RPMI7951 (cell line): ENCODE results near the gene POU6F2. TPM values are rescaled to one million over a fixed set of nuclear protein-coding genes. Genes with fewer than 3 reads are reported as not detected.
A peak's percentile ranks its signal among the peaks of the same experiment; 100 is the strongest.

ENCODE experiments used
- DNase-seq: peaks from one replicate; pipeline ENCODE4 v3.0.0-alpha.2; 2012; ENCODE audit warnings: low read depth
- total RNA-seq: library from RNA; depleted of rRNA; stranded (reverse); fragments of >200 nt; shearing (Covaris generic); gene quantifications from 2 replicates; pipeline ENCODE4 v1.2.3, GENCODE V29; 2014

The POU6F2 gene
- total RNA-seq, 1 experiment from 2014 or later: not detected

DNA sequence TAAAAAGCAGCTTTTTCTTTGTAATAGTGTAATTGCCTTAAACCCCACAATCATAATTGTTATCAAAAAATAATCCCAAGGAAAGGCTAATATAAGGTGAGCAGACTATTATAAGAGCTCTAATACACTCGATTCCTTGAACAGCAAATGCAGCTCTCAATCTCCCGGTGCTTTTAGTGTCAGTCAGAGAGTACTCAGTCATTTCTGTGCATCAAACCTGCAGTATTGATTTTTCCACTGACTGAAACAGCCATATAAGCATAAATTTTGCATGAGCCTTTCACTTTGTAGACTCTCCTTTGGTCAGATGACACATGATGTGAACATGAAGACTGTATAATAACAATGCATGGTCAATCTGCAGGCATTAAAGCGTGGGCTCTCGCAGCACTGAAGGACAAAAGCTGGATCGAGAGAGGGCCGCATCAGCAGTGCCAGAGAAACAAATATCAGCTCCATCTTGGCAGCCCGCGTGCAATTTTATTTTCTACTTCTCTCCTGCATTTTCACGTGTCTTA lies 272.0 kb downstream of the POU6F2 start:
- no peak for DNase-seq

GRCh38 chr7:39252916-39253315 lies 275.2 kb downstream of the POU6F2 start:
- no peak for DNase-seq

GRCh38 chr7:39259391-39260003 lies 281.8 kb downstream of the POU6F2 start:
- no peak for DNase-seq

- no peak for DNase-seq
Measured at GRCh38 chr7:39260279-39260844, 282.7 kb downstream of the POU6F2 start.

GRCh38 chr7:39261771-39262170 lies 284.1 kb downstream of the POU6F2 start:
- DNase-seq: no peak

GRCh38 chr7:39265641-39266591 lies 288.2 kb downstream of the POU6F2 start:
- DNase-seq: no peak

DNA sequence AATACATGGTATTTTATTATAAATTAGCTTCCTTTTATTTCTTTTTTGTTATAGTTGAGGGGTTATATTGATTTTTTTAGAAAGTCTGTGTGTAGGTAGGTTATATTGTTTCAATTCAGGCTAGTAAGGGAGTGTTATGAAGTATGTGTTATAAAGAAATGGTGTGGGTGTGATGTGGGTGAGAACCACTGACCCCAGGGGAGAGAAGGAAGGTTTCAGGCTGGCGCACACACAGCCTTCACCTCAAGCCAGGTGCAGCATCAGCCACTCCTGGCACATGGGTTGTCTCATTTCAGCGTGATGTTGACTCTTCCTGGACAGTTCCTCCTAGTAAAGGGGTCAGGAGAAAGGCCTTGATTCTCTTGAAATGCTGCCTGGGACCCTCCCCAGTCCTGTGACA lies 291.3 kb downstream of the POU6F2 start:
- DNase-seq: no peak

GRCh38 chr7:39270018-39270417 lies 292.3 kb downstream of the POU6F2 start:
- no peak for DNase-seq

GRCh38 chr7:39271402-39271801 lies 293.7 kb downstream of the POU6F2 start:
- peak; percentile 56 for DNase-seq

GRCh38 chr7:39272111-39272510 lies 294.4 kb downstream of the POU6F2 start:
- DNase-seq: no peak

DNA sequence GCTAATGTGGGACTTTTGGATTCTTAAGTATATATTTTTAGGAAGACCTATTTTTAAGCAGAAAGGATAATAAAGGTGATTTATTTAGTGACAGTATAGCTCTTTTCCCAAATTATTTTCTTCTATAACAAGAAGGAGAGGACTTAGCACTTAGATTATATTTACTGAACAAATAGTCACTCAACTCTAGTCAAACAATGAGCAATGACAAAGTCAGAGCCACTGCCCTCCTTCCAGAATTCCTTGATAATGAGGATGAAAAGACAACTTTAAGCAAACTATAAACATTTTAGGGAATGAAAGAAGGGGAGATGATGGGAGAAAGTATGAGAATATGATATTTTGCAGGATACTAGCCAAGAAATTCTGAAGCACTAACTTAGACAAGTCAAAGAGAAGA lies 295.0 kb downstream of the POU6F2 start:
- no peak for DNase-seq

GRCh38 chr7:39280337-39280736 lies 302.6 kb downstream of the POU6F2 start:
- DNase-seq: no peak

DNA sequence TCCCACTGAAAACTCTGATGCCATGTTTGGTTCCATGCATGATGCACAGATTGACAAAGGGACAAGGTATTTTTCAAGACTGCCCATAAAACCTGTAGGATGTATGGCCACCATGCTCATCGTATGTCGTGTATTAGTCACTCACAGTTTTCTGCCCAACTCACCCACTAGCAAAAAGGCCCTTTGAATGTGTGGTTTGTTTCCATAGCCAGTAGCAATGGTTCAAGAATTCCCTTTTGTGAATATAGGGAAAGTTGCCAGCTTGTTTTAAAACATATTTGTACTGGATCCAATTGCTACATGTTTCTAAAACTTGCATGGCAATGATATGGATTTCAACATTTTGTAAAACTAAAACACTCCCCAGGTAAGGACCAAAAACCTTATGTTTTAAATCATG lies 307.5 kb downstream of the POU6F2 start:
- DNase-seq: peak; percentile 40

DNA sequence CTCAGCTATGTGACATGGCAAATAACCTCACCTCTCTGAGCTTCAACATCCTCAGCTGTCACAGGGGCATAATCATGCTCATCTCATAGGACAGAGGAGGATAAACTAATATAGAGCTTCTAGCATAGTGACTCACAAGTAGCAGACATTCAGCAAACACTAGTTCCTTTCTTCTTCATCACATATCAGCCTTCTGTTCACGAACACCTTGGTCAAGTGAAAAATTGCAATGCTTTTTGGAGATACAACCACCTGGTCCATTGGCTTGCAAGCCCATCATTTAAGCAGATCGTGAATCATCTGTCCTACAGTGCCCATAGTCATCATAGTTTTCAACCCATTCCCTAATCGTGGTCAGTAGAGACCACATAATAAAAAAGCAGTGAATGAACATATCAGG lies 310.6 kb downstream of the POU6F2 start:
- no peak for DNase-seq

DNA sequence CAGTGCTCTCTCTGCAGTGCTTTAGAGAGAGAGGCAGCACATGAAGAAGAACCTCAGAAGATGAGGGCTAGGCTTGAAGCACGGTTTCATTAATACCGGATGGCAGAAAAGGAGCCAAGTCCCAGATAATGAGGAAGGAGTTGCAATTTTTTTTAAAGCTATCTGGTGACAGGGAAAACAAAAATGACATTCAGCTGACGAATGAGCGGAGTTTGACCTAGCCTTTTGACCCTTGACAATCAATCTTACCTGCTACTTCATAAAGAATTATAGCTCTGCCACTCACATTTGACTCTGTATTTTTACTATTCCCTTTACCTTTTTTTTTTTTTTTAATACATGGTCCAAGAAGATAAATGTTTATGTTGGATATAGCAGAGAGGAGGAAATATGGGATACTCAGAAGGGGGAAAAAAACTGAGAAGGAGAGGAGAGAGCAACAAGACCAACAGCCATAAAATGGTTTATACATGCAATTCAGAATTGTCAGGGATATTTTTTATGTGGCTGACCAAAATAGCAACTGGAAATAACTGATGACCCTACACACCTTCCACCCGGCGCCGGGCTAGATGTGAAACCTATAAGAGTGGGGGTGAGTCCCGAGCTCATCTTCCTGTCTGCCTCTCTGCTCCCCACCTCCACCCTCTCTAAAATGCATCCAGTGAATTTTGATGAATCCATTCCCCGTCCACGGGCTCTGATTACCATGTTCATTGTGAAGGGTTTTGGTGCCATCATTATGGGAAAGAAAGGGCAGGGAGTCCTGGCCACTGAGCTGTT lies 314.1 kb downstream of the POU6F2 start:
- DNase-seq: no peak

GRCh38 chr7:39293056-39293823 lies 315.5 kb downstream of the POU6F2 start:
- no peak for DNase-seq

DNA sequence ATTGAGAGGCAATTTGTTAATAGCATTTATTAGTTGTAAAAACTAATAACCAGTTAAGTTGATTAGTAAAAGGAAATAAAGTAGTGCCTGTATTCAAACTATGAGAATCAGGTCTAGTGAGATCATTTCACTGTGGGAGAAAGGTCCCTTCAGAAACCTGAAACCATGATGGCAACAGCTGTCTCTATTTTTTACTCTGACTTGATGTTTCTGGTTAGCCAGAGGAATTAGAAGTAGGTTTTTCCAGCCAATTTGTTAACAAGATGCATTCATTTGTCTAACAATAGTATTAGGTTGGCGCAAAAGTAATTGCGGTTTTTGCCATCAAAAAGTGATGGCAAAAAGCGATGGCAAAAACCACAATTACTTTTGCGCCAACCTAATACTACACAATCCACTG lies 316.3 kb downstream of the POU6F2 start:
- no peak for DNase-seq

- DNase-seq: no peak
Measured at GRCh38 chr7:39295796-39296195, 318.1 kb downstream of the POU6F2 start.

GRCh38 chr7:39299695-39300094 lies 322.0 kb downstream of the POU6F2 start:
- peak; percentile 9 for DNase-seq

DNA sequence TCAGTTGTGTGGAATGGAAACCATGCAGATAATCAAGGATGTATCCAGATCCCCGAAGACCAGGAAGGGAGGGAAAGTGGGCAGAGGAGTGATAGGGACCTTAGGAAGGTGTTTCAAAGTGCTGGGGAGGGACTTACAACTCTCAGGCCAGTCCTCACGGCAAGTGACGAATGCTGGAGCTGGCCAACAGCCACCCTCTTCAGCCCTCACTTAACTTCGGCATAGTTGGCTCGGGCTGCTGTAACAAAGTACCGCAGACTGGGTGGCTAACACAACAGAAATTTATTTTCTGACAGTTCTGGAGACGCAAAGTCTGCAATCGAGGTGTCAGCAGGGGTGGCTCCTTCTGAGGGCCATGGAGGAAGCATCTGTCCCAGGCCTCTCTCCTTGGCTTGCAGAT lies 322.6 kb downstream of the POU6F2 start:
- DNase-seq: no peak

DNA sequence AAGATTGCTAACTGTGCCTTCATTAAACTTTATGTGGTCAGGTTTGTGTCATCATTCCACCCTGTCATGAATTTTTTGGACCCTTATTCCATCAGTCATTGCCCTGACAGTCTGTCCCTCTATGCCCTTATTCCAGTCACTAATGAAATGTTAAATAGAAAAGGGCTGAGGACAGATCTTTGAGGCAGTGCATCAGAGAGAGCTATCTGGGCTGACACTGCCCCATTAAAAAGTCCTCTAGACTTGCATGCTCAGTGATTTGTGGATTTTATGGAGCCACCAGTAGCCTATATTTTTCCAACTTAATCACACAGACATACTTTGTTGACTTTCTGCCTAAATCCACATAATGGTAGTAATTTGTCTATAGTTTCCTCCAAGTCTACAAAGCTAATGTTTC lies 323.8 kb downstream of the POU6F2 start:
- no peak for DNase-seq
